B cell (primary cell): ENCODE measurements around the gene MAP3K9. TPM values are rescaled to one million over a fixed set of nuclear protein-coding genes. Genes with fewer than 3 reads are reported as not detected.

Experiments used
- ATAC-seq: fragments of 200-7000 bp; cut with Tn5 transposase; one replicate; pipeline ENCODE4 v1.10.0; 2021; ENCODE audit warnings: low read depth, mild to moderate bottlenecking, moderate number of reproducible peaks, moderate library complexity
- CTCF ChIA-PET: fragments of 350-600 bp; sonication (Branson Sonifier 250); formaldehyde crosslinking; loops from one replicate; lab custom pipeline; 2021; ENCODE audit warnings: antibody characterized with exemption, inconsistent platforms; lab: Charles Lee
- POLR2A ChIA-PET: fragments of 350-600 bp; sonication (Branson Sonifier 250); formaldehyde crosslinking; loops from one replicate; lab custom pipeline; 2021; ENCODE audit warnings: antibody characterized with exemption; lab: Charles Lee
- DNase-seq: peaks from one replicate; pipeline ENCODE4 v3.0.0; 2013
- H2AFZ ChIP-seq: 2 replicates; pipeline ENCODE4 v1.6.1; 2012; ENCODE audit warnings: mild to moderate bottlenecking, low read depth, low read length; ENCODE audit not compliant: insufficient read depth, poor library complexity, severe bottlenecking
- H3K27ac ChIP-seq, 2 donors: 1 replicate in 1 of 2; 2 replicates in 1 of 2; pipeline ENCODE4 v1.5.1; 2012 to 2013; ENCODE audit warnings: low read length in 2 of 2, mild to moderate bottlenecking in 2 of 2, moderate library complexity in 1 of 2
- H3K27me3 ChIP-seq, 4 experiments: fragments of 200-600 bp in 1 of 4; sonication (generic) in 1 of 4; replicated peaks in 1 of 4; 1 replicate in 2 of 4; 2 replicates in 2 of 4; pipeline versions ENCODE4 v1.6.1 to v1.7.0; 2013 to 2016; ENCODE audit warnings: low read length in 3 of 4, mild to moderate bottlenecking in 2 of 4, mixed read lengths in 1 of 4, moderate library complexity in 1 of 4; ENCODE audit not compliant: insufficient read depth in 4 of 4, control insufficient read depth in 3 of 4; ENCODE audit errors: control extremely low read depth in 1 of 4
- H3K36me3 ChIP-seq, 2 experiments: replicated peaks in 1 of 2; 1 replicate in 1 of 2; 2 replicates in 1 of 2; pipeline versions ENCODE4 v1.6.1 to v1.7.1; 2013; ENCODE audit warnings: low read length in 1 of 2; ENCODE audit not compliant: insufficient read depth in 2 of 2, control insufficient read depth in 1 of 2; ENCODE audit errors: control extremely low read depth in 1 of 2, extremely low read depth in 1 of 2
- H3K4me1 ChIP-seq, 2 donors: fragments of 200-600 bp in 1 of 2; sonication (generic) in 1 of 2; 1 replicate in 1 of 2; 2 replicates in 1 of 2; pipeline versions ENCODE4 v1.5.1 to v1.6.1; 2013 to 2017; ENCODE audit warnings: low read length in 2 of 2; ENCODE audit not compliant: control insufficient read depth in 2 of 2, insufficient read depth in 2 of 2
- H3K4me2 ChIP-seq: replicated peaks from 2 replicates; pipeline ENCODE3; 2012; ENCODE audit warnings: mild to moderate bottlenecking, low read depth, low read length; ENCODE audit not compliant: poor library complexity, severe bottlenecking
- H3K4me3 ChIP-seq, 5 experiments: fragments of 200-600 bp in 1 of 5; sonication (generic) in 1 of 5; 1 replicate in 3 of 5; 2 replicates in 2 of 5; pipeline versions ENCODE4 v1.5.1 to v1.7.0; 2011 to 2016; ENCODE audit warnings: low read length in 4 of 5, mild to moderate bottlenecking in 4 of 5, low read depth in 2 of 5, control low read depth in 1 of 5, moderate library complexity in 1 of 5; ENCODE audit not compliant: insufficient read depth in 1 of 5; ENCODE audit errors: control extremely low read depth in 1 of 5, extremely low read depth in 1 of 5
- H3K79me2 ChIP-seq: fragments of 200-600 bp; sonication (generic); one replicate; pipeline ENCODE4 v1.6.0; 2016; ENCODE audit warnings: low read length; ENCODE audit not compliant: control insufficient read depth, insufficient read depth
- H3K9ac ChIP-seq: fragments of 200-600 bp; sonication (generic); 2 replicates; pipeline ENCODE4 v1.6.1; 2017; ENCODE audit warnings: mild to moderate bottlenecking, low read length, moderate library complexity
- H3K9me3 ChIP-seq, 3 donors: one replicate each; pipeline versions ENCODE4 v1.6.1 to v1.7.1; 2013; ENCODE audit warnings: low read length in 2 of 3; ENCODE audit not compliant: control insufficient read depth in 2 of 3, insufficient read depth in 1 of 3; ENCODE audit errors: control extremely low read depth in 1 of 3
- H4K20me1 ChIP-seq: 2 replicates; pipeline ENCODE4 v1.6.0; 2012; ENCODE audit warnings: mild to moderate bottlenecking, low read length; ENCODE audit not compliant: insufficient read depth, control insufficient read depth, poor library complexity, severe bottlenecking
- H3K27ac Mint-ChIP-seq: one replicate; pipeline ENCODE4 v1.8.0; 2021; ENCODE audit warnings: mixed read lengths
- H3K27me3 Mint-ChIP-seq: one replicate; pipeline ENCODE4 v1.8.0; 2021; ENCODE audit warnings: mixed read lengths
- H3K4me1 Mint-ChIP-seq: one replicate; pipeline ENCODE4 v1.8.0; 2021; ENCODE audit warnings: mixed read lengths
- H3K4me3 Mint-ChIP-seq: one replicate; pipeline ENCODE4 v1.8.0; 2021; ENCODE audit warnings: mixed read lengths
- H3K9me3 Mint-ChIP-seq: one replicate; pipeline ENCODE4 v1.8.0; 2022; ENCODE audit warnings: mixed read lengths; ENCODE audit not compliant: insufficient read depth
- CTCF ChIP-seq: fragments of 200-600 bp; IDR thresholded peaks from one replicate; pipeline ENCODE4 v1.8.0; 2022; ENCODE audit warnings: antibody characterized with exemption, mild to moderate bottlenecking
- EZH2 ChIP-seq: IDR thresholded peaks from 2 replicates; pipeline ENCODE4 v1.6.1; 2012; ENCODE audit warnings: borderline replicate concordance, low read depth, mild to moderate bottlenecking, moderate library complexity, low read length; ENCODE audit not compliant: insufficient read depth, poor library complexity, severe bottlenecking
- WGBS: methylation state at CpG from one replicate; pipeline ENCODE4 v1.1.5; 2013; ENCODE audit warnings: missing lambda C conversion rate; ENCODE audit not compliant: insufficient coverage; 5-methylcytosine and 5-hydroxymethylcytosine counted together
- intact Hi-C: fragments of 100-400 bp; cut with micrococcal nuclease; formaldehyde crosslinking; loops from one replicate; pipeline ENCODE4 v1.10.0; 2022
- polyA plus RNA-seq: library from polyadenylated mRNA; depleted of rRNA; stranded (reverse); fragments of >200 nt; gene quantifications from 2 replicates; pipeline ENCODE4 v1.2.3, GENCODE V29; 2012
- total RNA-seq, 2 donors: library from RNA; stranded (reverse); fragments of 120-200 nt in 1 of 2; gene quantifications; 1 replicate in 1 of 2; 2 replicates in 1 of 2; pipeline versions ENCODE4 v1.2.3 to v1.2.4, GENCODE V29; 2013 to 2022

The MAP3K9 gene
- total and polyA plus RNA-seq, 2 donors (not counting 1 experiment from before 2014, with no cell fraction given), result 4.7 to 20.2 TPM

- Histone ChIP-seq H3K4me3 (no peak overlapping the region), H3K9ac (no peak overlapping the region), H3K4me2 (no peak overlapping the region), H3K27ac (no peak overlapping the region), H3K4me1 (peaks cover 21 to 26% of the 10 kb centered on the region in 2 donors), H3K9me3 (no peaks in the 10 kb centered on the region), H4K20me1 (no peaks in the 10 kb centered on the region), H3K79me2 (no peaks in the 10 kb centered on the region), H3K27me3 (no peaks in the 10 kb centered on the region), H2AFZ (no peak overlapping the region), H3K36me3 (no peaks in the 10 kb centered on the region)
- intact Hi-C loops, result no loop called here
- ChIA-PET POLR2A (no interaction called here), CTCF (interaction anchor here (6.3 to 13.5 kb wide), 2 partner anchors 68 to 89 kb away, joined by 43 to 236 read pairs; partner anchors contain the start of gene TTC9)
- DNase-seq, result no peak
- Mint-ChIP-seq H3K4me3 (no peak overlapping the region), H3K9me3 (no peaks in the 10 kb centered on the region), H3K27ac (peak overlapping the region; percentile 78), H3K4me1 (peaks cover 36% of the 10 kb centered on the region), H3K27me3 (no peaks in the 10 kb centered on the region)
- 98% methylated on average over 5 of the region's 8 CpGs for WGBS
- TF ChIP-seq EZH2 (no peak), CTCF (no peak)
- ATAC-seq, result no peak
These were observed 99.5 kb downstream of the MAP3K9 start for GRCh38 chr14:70709726-70710382.
